ENCODE measurements around the gene KLHL22. TPM values are rescaled to one million over a fixed set of nuclear protein-coding genes. Genes with fewer than 3 reads are reported as not detected.
"Not testable (repeated sequence)": the region's sequence is repeated elsewhere in the genome, so short reads cannot be mapped to it uniquely, and the experiment has no call there.

KLHL22 gene
- total RNA-seq, 8 experiments from 2014 or later = 15.9 to 27.7 (median 22.3) TPM

DNA sequence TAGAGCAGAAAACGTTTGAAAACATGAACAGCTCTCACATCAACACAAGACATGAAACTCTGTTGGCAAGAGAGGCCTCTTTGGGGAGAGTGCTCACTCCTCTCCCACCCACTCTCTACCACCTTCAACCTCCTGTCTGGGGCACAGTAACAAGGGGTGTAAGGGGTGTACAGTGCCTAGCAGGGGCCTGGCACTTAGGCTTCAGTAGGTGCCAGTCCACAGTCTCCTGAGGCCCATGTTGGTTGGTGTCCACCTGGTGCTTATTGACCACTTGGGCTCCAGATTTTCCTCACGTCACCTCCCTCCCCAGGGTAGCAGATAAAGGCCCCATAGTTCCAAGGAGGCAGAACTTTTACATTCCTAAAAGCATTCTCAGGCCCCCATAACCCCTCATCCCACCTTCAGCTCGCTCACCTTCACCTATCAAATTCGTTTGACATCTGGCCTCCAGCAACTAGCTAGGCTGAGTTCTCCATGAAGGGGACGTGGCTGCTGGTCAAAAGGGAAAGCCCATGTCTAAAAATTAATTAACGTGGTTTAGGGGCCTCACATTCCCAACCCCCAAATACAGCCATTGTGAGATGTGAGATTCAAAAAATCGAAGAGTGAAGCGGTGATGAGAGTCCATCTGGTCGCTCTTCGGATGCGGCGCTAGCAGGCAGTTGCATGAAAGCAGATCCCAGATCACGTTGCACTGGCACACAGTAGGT is 11.1 kb upstream of the KLHL22 start:
- no peak for ATAC-seq (replicated peaks in 6 of 8)
- H3K4me3 ChIP-seq = peak overlapping the region; percentile 61 to 91 (median 80)
- peak overlapping the region; percentile 86 to 90 for H3K27ac ChIP-seq
- in situ Hi-C loops (cut with MboI; ENCODE audit: low pct_unique_long_range_greater_than_20kb in 2 of 9, low sequenced_read_pairs in 9 of 9, unreplicated experiment in 9 of 9) = no loop called here
- 0 to 84% (median 36%) methylated on average over 1 to 7 of the region's 13 CpGs; no CpG with 5 or more reads in 3 of the 10 experiments for WGBS, 10 experiments
- peaks cover 26 to 28% of the 10 kb centered on the region in 2 donors for H3K4me1 ChIP-seq (replicated peaks in 1 of 2)

DNA sequence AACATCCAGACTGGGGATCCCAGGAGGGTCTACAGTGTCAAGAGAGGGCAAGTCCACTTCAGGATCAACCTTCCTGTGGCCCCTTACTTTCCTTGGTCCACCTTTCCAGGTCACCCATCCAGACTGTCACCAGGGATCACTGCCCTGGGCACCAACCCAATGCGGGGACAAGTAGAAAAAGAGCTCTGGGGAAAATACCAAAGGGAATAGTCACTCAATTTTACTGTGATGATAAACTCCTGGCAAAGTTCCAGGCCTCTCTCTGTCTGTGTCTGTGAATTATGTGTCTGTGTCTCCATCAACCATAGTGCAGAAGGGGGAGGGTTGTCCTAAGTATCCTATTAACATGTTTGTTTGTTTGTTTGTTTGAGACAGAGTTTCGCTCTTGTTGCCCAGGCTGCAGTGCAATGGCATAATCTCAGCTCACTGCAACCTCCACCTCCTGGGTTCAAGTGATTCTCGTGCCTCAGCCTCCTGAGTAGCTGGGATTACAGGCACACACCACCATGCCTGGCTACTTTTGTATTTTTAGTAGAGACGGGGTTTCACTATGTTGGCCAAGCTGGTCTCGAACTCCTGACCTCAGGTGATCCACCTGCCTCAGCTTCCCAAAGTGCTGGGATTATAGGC is 8.8 kb upstream of the KLHL22 start:
- H3K4me3 ChIP-seq; H3K27ac ChIP-seq; ATAC-seq (replicated peaks in 6 of 8); in situ Hi-C loops (cut with MboI; ENCODE audit: low pct_unique_long_range_greater_than_20kb in 2 of 9, low sequenced_read_pairs in 9 of 9, unreplicated experiment in 9 of 9): not testable (repeated sequence)
- peaks cover 11 to 15% of the 10 kb centered on the region in 2 donors for H3K4me1 ChIP-seq (replicated peaks in 1 of 2)
- WGBS, 10 experiments = 67 to 80% (median 71%) methylated on average over 1 to 4 of the region's 5 CpGs; no CpG with 5 or more reads in 6 of the 10 experiments

DNA sequence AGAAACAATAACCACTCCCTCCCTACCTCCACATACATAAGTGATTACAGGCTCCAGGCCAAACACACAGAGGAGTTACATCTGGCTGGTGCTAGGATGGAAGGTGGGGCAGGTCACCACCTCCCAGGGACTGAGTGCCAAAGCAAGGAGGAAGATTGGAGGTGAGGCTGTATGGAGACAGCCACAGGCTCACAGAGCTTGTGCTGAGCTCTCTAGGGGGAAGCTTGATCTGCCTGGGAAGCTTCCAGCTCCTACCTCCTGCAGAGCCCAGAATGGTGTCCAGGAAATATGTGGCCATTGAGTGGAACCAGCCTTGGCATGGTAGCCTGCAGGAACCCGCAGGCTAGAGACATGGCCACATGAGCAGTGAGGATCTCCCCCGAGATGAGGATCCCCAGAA is 8.2 kb upstream of the KLHL22 start:
- peak in 1 of 8 experiments; percentile 10 for ATAC-seq (replicated peaks in 6 of 8)
- in situ Hi-C loops (cut with MboI; ENCODE audit: low pct_unique_long_range_greater_than_20kb in 2 of 9, low sequenced_read_pairs in 9 of 9, unreplicated experiment in 9 of 9) = no loop called here
- peaks cover 7 to 9% of the 10 kb centered on the region in 2 donors for H3K4me1 ChIP-seq (replicated peaks in 1 of 2)
- H3K4me3 ChIP-seq = no peak overlapping the region
- 60 to 100% (median 80%) methylated on average over 1 of the region's 2 CpGs; no CpG with 5 or more reads in 7 of the 10 experiments for WGBS, 10 experiments
- no peak overlapping the region for H3K27ac ChIP-seq

DNA sequence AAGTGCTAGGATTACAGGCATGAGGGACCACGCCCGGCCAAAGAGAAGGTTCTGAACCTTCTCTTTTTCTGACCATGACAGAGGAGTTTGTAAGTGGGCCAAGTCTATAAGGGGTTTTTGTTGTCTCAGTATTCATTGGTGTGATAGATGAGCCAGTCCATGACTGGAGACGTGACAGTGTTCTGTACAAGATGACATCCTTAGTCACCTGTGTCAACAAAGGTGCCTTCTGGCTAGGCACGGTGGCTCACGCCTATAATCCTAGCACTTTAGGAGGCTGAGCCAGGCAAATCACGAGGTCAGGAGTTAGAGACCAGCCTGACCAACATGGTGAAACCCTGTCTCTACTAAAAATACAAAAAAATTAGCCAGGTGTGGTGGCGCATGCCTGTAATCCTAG is 4.2 kb upstream of the KLHL22 start:
- Histone ChIP-seq H3K4me3 (no peak overlapping the region), H3K27ac (no peak overlapping the region), H3K4me1 (replicated peaks in 1 of 2) (peaks cover 0 to 5% of the 10 kb centered on the region in 2 donors)
- no peak for ATAC-seq (replicated peaks in 6 of 8)
- 79 to 92% (median 86%) methylated on average over 1 to 6 of the region's 7 CpGs; no CpG with 5 or more reads in 7 of the 10 experiments for WGBS, 10 experiments
- in situ Hi-C loops (cut with MboI; ENCODE audit: low pct_unique_long_range_greater_than_20kb in 2 of 9, low sequenced_read_pairs in 9 of 9, unreplicated experiment in 9 of 9) = no loop called here

GRCh38 chr22:20498913-20499312 is 3.3 kb upstream of the KLHL22 start:
- H3K27ac ChIP-seq = no peak overlapping the region
- 44 to 100% (median 69%) methylated on average over 1 to 3 of the region's 3 CpGs; no CpG with 5 or more reads in 2 of the 10 experiments for WGBS, 10 experiments
- in situ Hi-C loops (cut with MboI; ENCODE audit: low pct_unique_long_range_greater_than_20kb in 2 of 9, low sequenced_read_pairs in 9 of 9, unreplicated experiment in 9 of 9) = no loop called here
- H3K4me1 ChIP-seq (replicated peaks in 1 of 2) = peaks cover 4 to 9% of the 10 kb centered on the region in 2 donors
- ATAC-seq (replicated peaks in 6 of 8) = no peak
- H3K4me3 ChIP-seq = no peak overlapping the region

- in situ Hi-C loops (cut with MboI; ENCODE audit: low pct_unique_long_range_greater_than_20kb in 2 of 9, low sequenced_read_pairs in 9 of 9, unreplicated experiment in 9 of 9) = no loop called here
- WGBS, 10 experiments = 80 to 100% (median 93%) methylated on average over 1 to 3 of the region's 3 CpGs; no CpG with 5 or more reads in 4 of the 10 experiments
- no peak overlapping the region for H3K4me3 ChIP-seq
- ATAC-seq (replicated peaks in 6 of 8) = no peak
- H3K4me1 ChIP-seq (replicated peaks in 1 of 2) = peaks cover 4 to 9% of the 10 kb centered on the region in 2 donors
- no peak overlapping the region for H3K27ac ChIP-seq
Measured at GRCh38 chr22:20497426-20497825, 1.8 kb upstream of the KLHL22 start.

GRCh38 chr22:20495861-20496681 is 476 bp upstream of the KLHL22 start:
- 0 to 4% (median 0%) methylated on average over 1 to 5 of the region's 54 CpGs; no CpG with 5 or more reads in 7 of the 10 experiments for WGBS, 10 experiments

GRCh38 chr22:20491346-20491745 is 4.2 kb downstream of the KLHL22 start:
- Histone ChIP-seq H3K4me1 (replicated peaks in 1 of 2) (peaks cover 4 to 6% of the 10 kb centered on the region in 2 donors), H3K4me3 (no peak overlapping the region), H3K27ac (no peak overlapping the region)
- ATAC-seq (replicated peaks in 6 of 8) = no peak
- 67 to 100% (median 93%) methylated on average over 1 to 2 of the region's 2 CpGs; no CpG with 5 or more reads in 3 of the 10 experiments for WGBS, 10 experiments
- in situ Hi-C loops (cut with MboI; ENCODE audit: low pct_unique_long_range_greater_than_20kb in 2 of 9, low sequenced_read_pairs in 9 of 9, unreplicated experiment in 9 of 9) = no loop called here

More at GRCh38 chr22:20495861-20496681, 476 bp upstream of the KLHL22 start:
- Histone ChIP-seq H3K27ac (peak overlapping the region; percentile 85 to 93), H3K4me1 (replicated peaks in 1 of 2) (peaks cover 4 to 9% of the 10 kb centered on the region in 2 donors), H3K4me3 (peak overlapping the region; percentile 56 to 84 (median 70))
- peak; percentile 80 to 92 (median 90) for ATAC-seq (replicated peaks in 6 of 8)
- in situ Hi-C loops (cut with MboI; ENCODE audit: low pct_unique_long_range_greater_than_20kb in 2 of 9, low sequenced_read_pairs in 9 of 9, unreplicated experiment in 9 of 9) = no loop called here

DNA sequence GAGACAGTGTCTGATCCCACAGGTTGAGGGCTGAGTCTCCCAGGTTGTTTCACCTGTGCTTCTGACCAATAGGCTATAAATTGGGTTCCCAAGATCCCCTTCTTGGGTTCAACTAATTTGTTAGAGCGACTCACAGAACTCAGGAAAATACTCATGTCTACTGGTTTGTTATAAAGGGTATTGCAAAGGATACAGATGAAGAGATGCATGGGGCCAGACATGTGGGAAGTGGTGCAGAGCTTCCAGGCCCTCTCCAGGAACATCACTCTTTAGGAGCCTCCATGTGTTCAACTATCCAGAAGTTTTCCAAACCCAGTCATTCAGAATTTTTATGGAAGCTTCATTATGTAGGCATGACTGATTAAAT is 4.7 kb downstream of the KLHL22 start:
- WGBS, 10 experiments = 83 to 100% (median 100%) methylated on average over 1 of the region's 1 CpG; no CpG with 5 or more reads in 5 of the 10 experiments
- H3K4me1 ChIP-seq (replicated peaks in 1 of 2) = peaks cover 4 to 6% of the 10 kb centered on the region in 2 donors
- ATAC-seq (replicated peaks in 6 of 8) = no peak
- in situ Hi-C loops (cut with MboI; ENCODE audit: low pct_unique_long_range_greater_than_20kb in 2 of 9, low sequenced_read_pairs in 9 of 9, unreplicated experiment in 9 of 9) = no loop called here
- no peak overlapping the region for H3K4me3 ChIP-seq
- no peak overlapping the region for H3K27ac ChIP-seq

DNA sequence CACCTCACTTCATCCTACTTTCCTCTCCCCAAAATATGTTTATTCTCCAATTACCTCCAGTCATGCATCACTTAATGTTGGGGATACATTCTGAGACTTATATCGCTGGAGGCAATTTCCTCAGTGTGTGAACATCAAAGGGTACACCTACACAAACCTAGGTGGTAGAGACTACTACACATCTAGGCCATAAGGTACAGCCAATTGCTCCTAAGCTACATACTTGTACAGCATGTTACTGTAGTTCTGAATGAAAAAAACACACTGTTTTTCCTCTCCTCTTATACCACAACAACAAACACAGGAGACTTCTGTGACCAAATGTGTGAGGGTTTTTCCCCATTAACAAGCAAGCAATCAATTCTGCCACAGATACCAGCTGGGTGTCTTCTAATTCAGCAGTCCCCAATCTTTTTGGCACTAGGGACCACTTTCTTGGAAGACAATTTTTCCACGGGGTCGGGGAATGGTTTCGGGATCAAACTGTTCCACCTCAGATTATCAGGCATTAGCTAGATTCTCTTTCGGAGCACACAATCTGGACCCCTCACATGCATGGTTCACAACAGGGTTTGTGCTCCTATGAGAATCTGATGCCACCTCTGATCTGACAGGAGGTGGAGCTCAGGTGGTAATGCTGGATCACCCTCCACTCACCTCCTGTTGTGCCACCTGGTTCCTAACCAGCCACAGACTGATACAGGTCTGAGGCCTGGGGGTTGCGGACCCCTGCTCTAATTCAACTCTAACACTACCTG is 5.2 kb downstream of the KLHL22 start:
- 60 to 100% (median 95%) methylated on average over 1 to 6 of the region's 6 CpGs; no CpG with 5 or more reads in 5 of the 10 experiments for WGBS, 10 experiments

DNA sequence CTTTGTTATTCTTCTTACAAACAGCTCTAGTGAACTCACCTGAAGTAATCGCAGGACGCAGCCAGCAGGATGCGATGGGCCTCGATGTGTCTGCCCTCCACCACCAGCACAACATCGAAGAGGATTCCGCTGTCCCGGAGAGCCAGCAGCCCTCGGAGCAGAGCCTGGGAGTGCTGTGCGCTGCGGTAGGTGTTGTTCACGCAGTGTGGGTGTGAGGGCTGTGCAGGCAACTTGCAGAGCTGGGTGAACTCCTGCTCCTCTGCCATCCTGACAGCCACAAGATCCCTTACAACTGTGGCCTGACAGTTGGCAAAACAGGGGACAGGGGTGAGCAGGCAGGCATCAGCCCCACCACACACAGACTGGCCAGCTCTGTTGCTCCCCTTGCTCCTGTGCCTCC is 6.6 kb downstream of the KLHL22 start:
- ATAC-seq (replicated peaks in 6 of 8) = no peak
- WGBS, 10 experiments = 33 to 100% (median 80%) methylated on average over 1 to 7 of the region's 11 CpGs; no CpG with 5 or more reads in 3 of the 10 experiments
- Histone ChIP-seq H3K27ac (no peak overlapping the region), H3K4me3 (no peak overlapping the region), H3K4me1 (replicated peaks in 1 of 2) (no peaks in the 10 kb centered on the region)
- in situ Hi-C loops (cut with MboI; ENCODE audit: low pct_unique_long_range_greater_than_20kb in 2 of 9, low sequenced_read_pairs in 9 of 9, unreplicated experiment in 9 of 9) = no loop called here

More for the DNA sequence above, 5.2 kb downstream of the KLHL22 start:
- ATAC-seq (replicated peaks in 6 of 8) = no peak
- Histone ChIP-seq H3K27ac (no peak overlapping the region), H3K4me3 (no peak overlapping the region), H3K4me1 (replicated peaks in 1 of 2) (peaks cover 4 to 6% of the 10 kb centered on the region in 2 donors)
- in situ Hi-C loops (cut with MboI; ENCODE audit: low pct_unique_long_range_greater_than_20kb in 2 of 9, low sequenced_read_pairs in 9 of 9, unreplicated experiment in 9 of 9) = no loop called here

DNA sequence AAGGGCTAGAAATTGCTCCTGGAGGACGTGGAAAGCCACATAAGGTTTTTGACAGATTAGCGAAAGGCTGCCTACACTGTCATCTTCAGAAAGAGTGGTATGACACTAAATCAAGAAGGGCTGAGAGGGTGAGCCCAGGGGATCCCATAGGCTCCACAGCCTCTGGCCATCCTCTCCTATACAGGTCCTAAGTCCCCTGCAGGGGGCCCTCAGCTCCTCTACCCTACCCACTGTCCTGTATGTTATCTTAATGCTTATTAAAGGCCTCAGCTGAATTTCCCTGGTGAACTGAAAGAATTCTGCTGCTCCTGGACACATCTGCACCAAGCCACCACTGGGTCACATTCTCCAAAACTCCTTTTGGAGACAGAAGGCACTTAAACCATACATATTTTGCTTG is 7.9 kb downstream of the KLHL22 start:
- Histone ChIP-seq H3K4me3 (no peak overlapping the region), H3K27ac (no peak overlapping the region), H3K4me1 (replicated peaks in 1 of 2) (no peaks in the 10 kb centered on the region)
- no peak for ATAC-seq (replicated peaks in 6 of 8)
- in situ Hi-C loops (cut with MboI; ENCODE audit: low pct_unique_long_range_greater_than_20kb in 2 of 9, low sequenced_read_pairs in 9 of 9, unreplicated experiment in 9 of 9) = no loop called here
- WGBS, 10 experiments = 92 to 100% methylated on average over 2 of the region's 2 CpGs; no CpG with 5 or more reads in 8 of the 10 experiments
